ENCODE data around the gene PDGFA.

PDGFA gene

DNA sequence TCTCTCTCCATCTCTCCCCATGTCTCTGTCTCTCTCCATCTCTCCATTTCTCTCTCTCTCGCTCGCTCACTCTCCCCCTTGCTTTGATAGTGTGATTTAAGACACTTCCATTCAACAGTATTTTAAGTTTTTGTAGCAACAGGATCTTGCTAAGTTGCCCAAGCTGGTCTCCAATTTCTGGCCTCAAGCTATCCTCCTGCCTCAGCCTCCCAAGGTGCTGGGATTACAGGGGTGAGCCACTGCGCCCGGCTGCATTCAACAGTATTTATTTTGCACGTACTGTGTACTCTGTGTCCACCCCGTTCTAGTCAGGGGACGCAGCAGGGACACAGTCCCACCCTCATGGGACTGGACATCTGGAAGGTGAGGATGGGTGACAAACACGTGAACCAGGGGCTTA, 14.4 kb upstream of the PDGFA start:
- no peak for DNase-seq

GRCh38 chr7:533266-533665, 13.6 kb upstream of the PDGFA start:
- DNase-seq: no peak

DNA sequence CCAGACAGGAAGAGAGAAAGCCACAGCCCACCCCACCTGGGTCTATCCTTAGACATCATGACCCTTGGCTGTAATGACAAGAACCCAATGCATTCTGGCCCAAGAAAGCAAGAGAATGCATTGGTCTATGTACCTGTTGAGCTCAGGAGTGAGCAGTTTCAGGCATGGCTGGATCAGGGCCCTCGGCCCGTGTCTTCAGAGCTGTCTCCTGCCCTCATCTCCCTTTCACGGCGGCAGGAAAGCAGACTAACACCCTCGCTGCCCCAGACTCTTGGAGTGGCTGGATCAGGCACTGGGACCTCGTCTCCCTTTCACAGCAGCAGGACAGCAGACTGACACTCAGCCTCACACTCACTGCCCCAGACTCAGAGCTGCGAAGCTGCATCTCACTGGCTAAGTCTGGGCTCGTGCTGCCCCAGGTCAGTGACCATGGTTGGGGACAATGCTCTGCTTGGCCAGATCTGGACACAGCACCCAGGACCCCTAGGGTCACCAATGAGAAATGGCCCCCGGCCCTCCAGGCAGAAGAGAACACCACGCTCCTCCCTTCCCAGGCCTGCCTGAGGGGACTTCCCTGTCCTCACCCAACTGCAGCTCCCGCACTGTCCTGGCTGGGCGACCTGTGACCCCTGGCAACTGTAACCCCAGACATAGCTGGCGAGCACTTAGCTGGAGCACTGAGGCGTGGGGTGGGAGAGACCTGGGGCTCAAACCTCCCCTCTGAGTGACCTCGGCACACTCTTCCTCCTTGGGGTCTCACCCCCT, 12.9 kb upstream of the PDGFA start:
- DNase-seq: no peak

DNA sequence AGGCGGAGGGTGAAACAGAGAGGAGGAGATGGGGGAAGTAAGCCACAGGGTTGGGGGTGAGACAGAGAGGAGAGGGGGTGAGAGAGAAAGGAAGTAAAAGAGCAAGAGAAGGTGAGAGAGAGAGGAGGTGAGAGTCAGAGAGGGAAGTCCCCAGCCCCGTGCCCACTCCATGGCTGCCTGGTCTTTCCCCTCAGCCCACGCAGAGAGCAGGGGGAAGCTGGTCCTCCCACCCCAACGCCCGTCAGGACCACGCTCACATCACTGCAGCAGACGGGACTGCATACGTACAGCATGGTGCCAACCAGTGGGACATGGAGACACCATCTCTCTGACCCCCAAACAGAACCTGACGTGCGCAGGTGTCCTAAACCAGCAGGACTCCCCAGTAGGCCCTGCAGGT, 12.1 kb upstream of the PDGFA start:
- DNase-seq: no peak

- no peak for DNase-seq
These were observed 8.8 kb upstream of the PDGFA start for GRCh38 chr7:528451-528850.

DNA sequence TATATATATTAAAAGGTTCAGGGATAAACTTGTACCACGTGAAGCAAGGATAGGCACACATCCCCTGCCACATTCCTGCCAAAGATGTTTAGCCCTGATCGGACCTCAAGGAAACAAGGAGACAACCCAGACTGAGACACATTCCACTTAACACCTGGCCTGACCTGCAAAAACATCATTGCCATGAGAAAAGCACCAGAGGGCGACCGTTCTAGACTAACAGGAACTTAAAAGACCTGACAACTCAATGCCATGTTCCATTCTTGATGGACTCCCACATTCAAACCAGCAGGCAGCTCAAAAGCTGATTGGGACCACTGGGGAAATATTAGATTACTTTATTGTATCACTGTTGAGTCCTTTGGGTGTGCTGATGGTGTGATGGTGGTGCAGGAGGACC, 8.1 kb upstream of the PDGFA start:
- no peak for DNase-seq

GRCh38 chr7:526460-527034, 6.9 kb upstream of the PDGFA start:
- no peak for DNase-seq

GRCh38 chr7:525740-526139, 6.1 kb upstream of the PDGFA start:
- no peak for DNase-seq

- DNase-seq: no peak
These were observed 5.2 kb upstream of the PDGFA start for GRCh38 chr7:524800-525199.

DNA sequence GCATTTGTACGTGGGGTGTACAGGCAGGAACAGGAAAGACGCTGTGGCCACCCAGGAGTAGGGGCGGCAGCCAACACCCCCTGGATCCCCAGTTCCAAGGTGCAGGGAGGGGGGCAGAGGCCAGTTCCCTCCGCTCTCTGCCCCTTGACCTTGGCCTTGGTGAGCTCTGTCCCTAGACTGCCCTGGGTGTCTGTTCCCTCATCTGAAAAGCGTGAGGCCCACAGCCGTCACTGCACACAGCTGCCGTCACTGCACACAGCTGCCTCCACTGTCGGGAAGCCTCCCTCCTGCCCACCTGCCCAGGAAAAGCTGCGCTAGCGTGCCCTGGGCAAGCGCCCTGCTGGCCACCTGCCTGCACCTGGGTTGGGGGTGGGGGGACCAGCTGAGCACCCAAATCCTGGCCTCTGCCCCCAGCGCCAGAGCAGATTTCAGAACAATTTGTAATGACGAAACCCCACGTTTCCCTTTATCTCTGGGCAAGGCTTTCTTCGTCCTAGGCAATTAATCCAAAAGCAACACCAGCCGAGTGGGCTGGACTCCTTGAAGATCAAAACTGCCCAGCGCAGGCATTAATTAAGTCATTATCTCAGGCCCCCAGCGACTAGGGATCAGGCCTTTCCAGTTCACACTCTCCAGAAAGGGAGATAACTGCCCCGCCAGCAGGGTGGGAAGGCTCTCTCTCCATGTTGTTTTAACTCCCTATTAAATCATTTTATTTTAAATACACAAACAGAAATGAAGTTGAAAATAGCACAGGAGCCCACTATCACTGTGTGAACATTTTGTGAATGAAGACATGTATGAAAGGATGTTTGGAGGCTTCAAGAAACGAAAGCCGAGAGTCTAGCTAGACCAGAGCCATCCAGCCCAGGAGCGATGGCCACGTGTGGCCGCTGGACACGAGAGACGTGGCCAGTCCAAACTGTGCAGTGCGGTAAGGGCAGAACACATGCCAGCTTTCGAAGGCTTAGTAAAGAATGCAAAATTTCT, 4.0 kb upstream of the PDGFA start:
- no peak for DNase-seq

GRCh38 chr7:522951-523314, 3.3 kb upstream of the PDGFA start:
- no peak for DNase-seq

- peak; percentile 31 for DNase-seq
These were observed 2.7 kb upstream of the PDGFA start for GRCh38 chr7:522071-522950.

- DNase-seq: peak; percentile 38
These were observed 1.8 kb upstream of the PDGFA start for GRCh38 chr7:521221-522070.

GRCh38 chr7:520503-521161, 986 bp upstream of the PDGFA start:
- no peak for DNase-seq

- DNase-seq: peak; percentile 34
These were observed 789 bp downstream of the PDGFA start for GRCh38 chr7:518630-519483.

DNA sequence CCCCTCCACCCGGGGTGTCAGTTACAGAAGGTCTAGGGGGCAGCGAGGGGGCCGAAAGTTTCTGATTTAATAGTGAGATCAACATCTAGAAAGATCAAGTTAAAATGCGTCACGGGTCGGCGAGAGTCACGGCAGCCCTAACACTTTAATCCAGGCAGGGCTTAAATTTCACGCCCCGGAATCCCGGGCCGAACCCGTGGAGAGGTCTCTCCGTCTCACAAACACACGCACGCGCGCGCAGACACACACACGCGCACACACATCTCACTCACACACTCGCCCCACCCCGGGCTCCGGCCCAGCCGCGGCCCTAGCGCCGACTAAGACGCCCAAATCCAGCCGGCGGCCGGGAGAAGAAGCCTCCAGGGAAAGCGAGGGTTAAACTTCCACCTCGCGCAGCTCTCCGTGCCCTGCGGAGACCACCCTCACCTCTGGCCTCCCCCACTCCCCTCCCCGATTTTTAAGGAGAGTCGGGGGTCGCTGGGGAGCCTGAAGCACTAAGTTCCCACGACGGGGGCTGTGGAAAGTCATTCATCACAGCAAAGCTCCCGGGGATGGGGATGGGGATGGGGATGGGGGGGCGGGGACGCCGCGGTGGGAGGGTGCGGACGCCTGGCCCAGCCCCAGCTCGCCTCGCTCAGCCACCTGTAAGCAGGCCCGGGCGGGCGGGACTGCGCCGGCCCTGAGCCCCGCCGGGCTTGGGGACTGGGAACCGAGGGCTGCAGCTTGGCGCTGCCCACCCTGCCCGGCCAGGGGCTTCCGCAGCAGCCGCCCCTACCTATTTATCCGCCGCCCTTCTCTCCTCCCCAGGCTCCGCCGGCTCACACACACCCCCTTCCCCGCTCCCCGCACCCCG, 1.6 kb downstream of the PDGFA start:
- no peak for DNase-seq

GRCh38 chr7:516606-517456, 2.8 kb downstream of the PDGFA start:
- DNase-seq: no peak

GRCh38 chr7:516216-516605, 3.4 kb downstream of the PDGFA start:
- no peak for DNase-seq
